ENCODE measurements around the gene C9orf43. TPM values are rescaled to one million over a fixed set of nuclear protein-coding genes. Genes with fewer than 3 reads are reported as not detected.
A peak's percentile ranks its signal among the peaks of the same experiment; 100 is the strongest.

The C9orf43 gene
- total RNA-seq, 6 donors from 2014 or later = 0.23 to 3.1 (median 0.43) TPM

DNA sequence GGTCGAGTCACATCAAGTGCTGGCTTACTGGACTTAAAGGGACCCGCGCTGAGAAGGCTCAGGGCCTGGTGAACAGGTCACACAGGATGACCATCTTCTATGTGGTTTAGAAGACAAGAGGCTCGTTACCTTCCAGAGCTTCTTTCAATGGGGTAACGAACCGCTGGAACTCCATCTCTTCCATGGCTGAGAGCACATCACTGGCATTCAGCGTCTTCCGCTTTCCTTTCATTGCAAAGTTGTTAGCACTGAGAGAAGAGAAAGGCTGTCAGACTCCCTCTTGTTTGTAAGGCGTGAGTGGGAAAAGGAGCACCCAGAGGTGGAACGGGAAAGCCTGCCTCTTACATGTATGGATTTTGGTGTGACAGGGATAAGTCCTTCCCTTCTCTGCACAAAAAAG is 1.1 kb upstream of the C9orf43 start:
- DNase-seq (no peak), ATAC-seq (ENCODE audit: low FRiP score in 2 of 2) (no peak)
- peak overlapping the region; percentile 79 to 90 (median 86) for H3K4me3 ChIP-seq
- peak overlapping the region; percentile 90 to 99 (median 94) for H3K27ac ChIP-seq
- H3K4me1 ChIP-seq = peaks cover 9 to 33% (median 16%) of the 10 kb centered on the region in 4 donors
- H3K27me3 ChIP-seq = no peaks in the 10 kb centered on the region
- H3K36me3 ChIP-seq = peaks cover 0 to 15% (median 10%) of the 10 kb centered on the region in 4 donors
- H3K9me3 ChIP-seq = no peaks in the 10 kb centered on the region
- 41 to 44% methylated on average over 10 of the region's 10 CpGs for WGBS, 2 donors
- TF ChIP-seq EP300 (IDR thresholded peaks at IDR 0.05) (no peak), CTCF (IDR thresholded peaks at IDR 0.05) (no peak), POLR2AphosphoS5 (IDR thresholded peaks at IDR 0.05) (no peak)

DNA sequence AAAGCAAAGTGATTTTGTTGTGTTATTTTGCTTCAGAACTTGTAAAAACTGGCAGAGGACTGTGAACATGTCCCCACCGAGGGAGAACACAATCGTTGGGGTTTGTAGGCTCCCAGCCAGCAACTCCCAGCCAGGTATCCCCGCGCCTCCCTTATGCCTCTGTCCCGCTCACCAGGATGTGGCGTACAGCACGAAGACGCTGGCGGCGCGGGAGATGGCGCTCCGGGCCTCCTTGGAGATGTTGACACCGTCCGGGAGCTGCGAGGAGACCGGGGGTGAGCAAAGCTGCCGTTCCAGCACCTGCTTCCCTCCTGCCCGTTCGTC is 702 bp upstream of the C9orf43 start:
- Histone ChIP-seq H3K27ac (peak overlapping the region; percentile 90 to 99 (median 94)), H3K4me1 (peaks cover 9 to 33% (median 16%) of the 10 kb centered on the region in 4 donors), H3K4me3 (peak overlapping the region; percentile 79 to 90 (median 86)), H3K27me3 (no peaks in the 10 kb centered on the region), H3K9me3 (no peaks in the 10 kb centered on the region), H3K36me3 (peaks cover 0 to 15% (median 10%) of the 10 kb centered on the region in 4 donors)
- ATAC-seq (ENCODE audit: low FRiP score in 2 of 2) = peak; percentile 0 to 3
- peak in 1 of 2 donors; percentile 31 for DNase-seq
- 0 to 1% methylated on average over 2 to 19 of the region's 20 CpGs for WGBS, 2 donors
- no peak for TF ChIP-seq POLR2AphosphoS5 (IDR thresholded peaks at IDR 0.05)
- no peak for TF ChIP-seq CTCF (IDR thresholded peaks at IDR 0.05)
- no peak for TF ChIP-seq POLR2A (IDR thresholded peaks at IDR 0.05)
- no peak for TF ChIP-seq EP300 (IDR thresholded peaks at IDR 0.05)

DNA sequence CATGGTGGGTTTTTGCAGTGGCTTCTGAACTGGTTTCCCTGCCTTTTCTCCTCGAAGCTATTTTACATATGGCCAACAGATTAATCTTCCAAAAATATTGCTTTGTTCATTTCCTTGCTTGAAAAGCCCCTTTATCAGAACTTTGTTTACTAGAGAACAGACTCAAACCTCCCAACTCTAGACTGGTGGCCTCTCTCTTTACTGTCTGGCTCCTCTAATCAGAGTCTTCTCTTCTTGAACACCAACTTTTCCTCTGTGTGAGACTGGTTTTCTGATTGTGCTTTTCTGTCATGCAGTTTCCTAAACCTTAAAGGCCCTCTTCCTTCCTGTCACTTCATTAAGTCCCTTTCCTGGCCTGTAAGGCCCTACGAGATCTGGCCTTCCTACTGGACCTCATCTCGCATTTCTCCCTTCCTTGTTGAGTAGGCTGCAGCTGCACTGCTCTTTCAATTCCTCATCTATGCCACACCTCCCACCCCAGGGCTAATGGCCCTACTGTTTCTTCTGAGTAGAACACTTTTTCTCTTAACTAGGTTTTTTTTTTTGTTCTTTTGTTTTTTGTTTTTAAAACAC is 5.7 kb downstream of the C9orf43 start:
- no peak for DNase-seq
- TF ChIP-seq POLR2AphosphoS5 (IDR thresholded peaks at IDR 0.05) = no peak
- TF ChIP-seq POLR2A (IDR thresholded peaks at IDR 0.05) = no peak
- H3K36me3 ChIP-seq = no peaks in the 10 kb centered on the region
- 32 to 50% methylated on average over 3 of the region's 3 CpGs for WGBS, 2 donors
- H3K4me1 ChIP-seq = peaks cover 4 to 7% (median 5%) of the 10 kb centered on the region in 4 donors
- ATAC-seq (ENCODE audit: low FRiP score in 2 of 2) = peak in 1 of 2 donors; percentile 71
- H3K9me3 ChIP-seq = no peaks in the 10 kb centered on the region
- H3K27ac ChIP-seq = peak overlapping the region in 2 of 4 donors; percentile 26 to 30
- no peak overlapping the region for H3K4me3 ChIP-seq
- H3K27me3 ChIP-seq = no peaks in the 10 kb centered on the region

DNA sequence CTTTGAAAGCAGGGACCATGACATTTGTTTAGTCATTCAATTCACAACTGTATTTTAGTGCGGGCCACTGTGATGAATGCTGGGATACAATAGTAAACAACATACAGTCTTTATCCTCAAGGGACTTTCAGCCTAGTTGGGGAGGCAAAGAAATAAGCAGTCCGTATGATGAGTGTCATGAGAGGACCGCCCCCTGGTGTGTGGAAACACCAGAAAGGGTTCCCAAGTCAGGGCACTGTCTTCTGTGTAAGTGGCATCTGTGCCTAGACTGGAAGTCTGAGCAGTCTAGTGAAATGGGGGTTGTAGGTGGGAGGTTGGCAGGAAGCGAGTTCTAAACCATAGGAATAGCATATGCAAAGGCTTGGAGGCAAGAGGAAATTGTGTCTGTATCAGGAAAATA is 6.8 kb downstream of the C9orf43 start:
- no peak for TF ChIP-seq CTCF (IDR thresholded peaks at IDR 0.05)
- Histone ChIP-seq H3K36me3 (no peaks in the 10 kb centered on the region), H3K27me3 (no peaks in the 10 kb centered on the region), H3K9me3 (no peaks in the 10 kb centered on the region), H3K4me3 (no peak overlapping the region), H3K27ac (no peak overlapping the region), H3K4me1 (no peaks in the 10 kb centered on the region)
- ATAC-seq (ENCODE audit: low FRiP score in 2 of 2) = no peak
- WGBS, 2 donors = 77 to 82% methylated on average over 4 of the region's 4 CpGs
- no peak for DNase-seq

DNA sequence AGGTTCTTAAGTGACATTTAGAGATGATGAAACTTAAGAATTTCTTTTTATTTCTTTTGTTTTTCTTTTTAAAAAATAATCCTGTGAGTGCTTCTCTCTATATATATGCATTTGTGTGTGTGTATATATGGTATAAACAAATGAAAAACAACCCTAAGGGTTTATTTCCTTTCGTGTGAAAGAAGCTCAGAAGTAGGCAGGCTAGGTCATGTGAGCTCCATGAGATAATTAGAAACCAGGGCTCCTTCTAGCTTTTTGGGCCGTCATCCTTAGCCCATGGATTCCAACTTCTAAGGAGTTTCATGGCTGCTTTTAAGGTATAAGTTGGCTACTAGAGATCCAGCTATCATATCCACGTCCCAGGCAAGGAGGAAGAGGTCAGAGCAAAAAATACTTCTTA is 11.2 kb downstream of the C9orf43 start:
- no peaks in the 10 kb centered on the region for H3K9me3 ChIP-seq
- TF ChIP-seq EP300 (IDR thresholded peaks at IDR 0.05) (no peak), POLR2A (IDR thresholded peaks at IDR 0.05) (no peak), POLR2AphosphoS5 (IDR thresholded peaks at IDR 0.05) (no peak), CTCF (IDR thresholded peaks at IDR 0.05) (no peak)
- H3K36me3 ChIP-seq = no peaks in the 10 kb centered on the region
- H3K4me3 ChIP-seq = no peak overlapping the region
- H3K4me1 ChIP-seq = no peaks in the 10 kb centered on the region
- no peak for ATAC-seq (ENCODE audit: low FRiP score in 2 of 2)
- no peaks in the 10 kb centered on the region for H3K27me3 ChIP-seq
- no peak overlapping the region for H3K27ac ChIP-seq
- DNase-seq = no peak
- WGBS, 2 donors = 69 to 73% methylated on average over 3 of the region's 3 CpGs

All from upper lobe of left lung (tissue), 6 donors.